Measurements from ENCODE around the gene RUNX1.

RUNX1 gene

DNA sequence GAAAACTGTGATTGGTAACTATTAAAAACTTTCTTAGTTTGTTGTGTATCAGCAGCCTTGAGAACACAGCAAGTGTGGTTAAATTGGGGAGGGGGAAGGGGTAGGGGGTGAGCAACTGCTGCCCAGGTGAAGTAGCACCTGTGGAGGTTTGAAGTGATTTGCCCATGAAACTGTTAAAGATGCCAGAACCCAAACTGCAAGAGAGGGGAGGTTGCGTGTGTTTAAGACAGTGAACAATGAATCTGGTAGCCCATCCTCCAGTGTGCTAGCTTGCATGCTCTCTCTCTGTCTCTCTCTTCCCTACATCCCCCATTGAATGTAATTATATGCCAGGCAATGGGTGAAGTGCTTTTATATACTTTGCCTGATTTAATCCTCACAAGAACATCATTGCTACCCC, 154.7 kb downstream of the RUNX1 start:
- Histone ChIP-seq H3K4me1 (no peaks in the 10 kb centered on the region), H3K4me3 (ENCODE audit: low read depth, low read length) (no peak overlapping the region), H3K9me3 (no peaks in the 10 kb centered on the region; the same call in 1 of the 2 replicates), H3K36me3 (no peaks in the 10 kb centered on the region), H3K27me3 (peaks cover 34% of the 10 kb centered on the region)
- TF ChIP-seq, protein P1, sequence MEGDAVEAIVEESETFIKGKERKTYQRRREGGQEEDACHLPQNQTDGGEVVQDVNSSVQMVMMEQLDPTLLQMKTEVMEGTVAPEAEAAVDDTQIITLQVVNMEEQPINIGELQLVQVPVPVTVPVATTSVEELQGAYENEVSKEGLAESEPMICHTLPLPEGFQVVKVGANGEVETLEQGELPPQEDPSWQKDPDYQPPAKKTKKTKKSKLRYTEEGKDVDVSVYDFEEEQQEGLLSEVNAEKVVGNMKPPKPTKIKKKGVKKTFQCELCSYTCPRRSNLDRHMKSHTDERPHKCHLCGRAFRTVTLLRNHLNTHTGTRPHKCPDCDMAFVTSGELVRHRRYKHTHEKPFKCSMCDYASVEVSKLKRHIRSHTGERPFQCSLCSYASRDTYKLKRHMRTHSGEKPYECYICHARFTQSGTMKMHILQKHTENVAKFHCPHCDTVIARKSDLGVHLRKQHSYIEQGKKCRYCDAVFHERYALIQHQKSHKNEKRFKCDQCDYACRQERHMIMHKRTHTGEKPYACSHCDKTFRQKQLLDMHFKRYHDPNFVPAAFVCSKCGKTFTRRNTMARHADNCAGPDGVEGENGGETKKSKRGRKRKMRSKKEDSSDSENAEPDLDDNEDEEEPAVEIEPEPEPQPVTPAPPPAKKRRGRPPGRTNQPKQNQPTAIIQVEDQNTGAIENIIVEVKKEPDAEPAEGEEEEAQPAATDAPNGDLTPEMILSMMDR (IDR thresholded peaks at IDR 0.05; ENCODE audit: low read depth, low read length): no peak
- no peak for DNase-seq

DNA sequence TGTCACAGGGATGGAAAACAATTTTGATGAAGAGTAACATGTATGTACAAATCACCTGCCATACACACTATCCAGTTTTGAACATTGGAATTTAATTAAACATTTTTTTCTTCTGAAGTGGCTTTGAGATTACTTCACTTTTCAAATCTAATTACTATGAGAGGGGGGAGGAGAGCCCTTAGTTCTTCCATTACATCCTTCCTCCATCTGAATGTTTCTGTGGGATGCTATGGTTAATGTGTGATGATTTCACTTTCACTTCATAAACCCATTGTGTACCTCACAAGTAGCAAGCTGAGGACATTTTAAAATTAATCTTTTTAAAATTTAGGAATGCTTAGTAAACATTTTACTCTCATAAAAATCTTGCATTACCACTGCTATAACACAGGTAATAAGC, 156.9 kb downstream of the RUNX1 start:
- H3K36me3 ChIP-seq: no peaks in the 10 kb centered on the region
- no peak overlapping the region for H3K4me3 ChIP-seq (ENCODE audit: low read depth, low read length)
- no peaks in the 10 kb centered on the region for H3K4me1 ChIP-seq
- no peaks in the 10 kb centered on the region; the same call in 1 of the 2 replicates for H3K9me3 ChIP-seq
- no peak for DNase-seq
- peaks cover 55% of the 10 kb centered on the region for H3K27me3 ChIP-seq
- TF ChIP-seq, protein P1 (IDR thresholded peaks at IDR 0.05; ENCODE audit: low read depth, low read length): no peak

DNA sequence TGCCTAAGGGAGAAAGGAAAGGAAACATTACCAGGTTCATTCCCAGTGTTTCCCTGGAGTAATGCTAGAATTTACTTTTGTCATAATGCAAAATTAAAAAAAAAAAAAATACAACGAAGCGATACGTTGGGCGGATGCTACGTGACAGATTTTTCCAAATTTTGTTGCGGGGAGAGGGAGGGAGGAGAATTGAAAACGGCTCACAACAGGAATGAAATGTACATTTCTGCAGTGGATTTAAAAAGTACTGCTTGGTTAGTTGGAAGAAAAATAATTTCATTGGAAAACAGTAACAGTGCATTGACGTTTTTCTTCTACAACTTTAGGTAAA, 157.5 kb downstream of the RUNX1 start:
- Histone ChIP-seq H3K4me3 (ENCODE audit: low read depth, low read length) (no peak overlapping the region), H3K9me3 (no peaks in the 10 kb centered on the region; the same call in 1 of the 2 replicates), H3K36me3 (no peaks in the 10 kb centered on the region), H3K4me1 (no peaks in the 10 kb centered on the region), H3K27me3 (peaks cover 59% of the 10 kb centered on the region)
- TF ChIP-seq, protein P1 (IDR thresholded peaks at IDR 0.05; ENCODE audit: low read depth, low read length): no peak
- no peak for DNase-seq

DNA sequence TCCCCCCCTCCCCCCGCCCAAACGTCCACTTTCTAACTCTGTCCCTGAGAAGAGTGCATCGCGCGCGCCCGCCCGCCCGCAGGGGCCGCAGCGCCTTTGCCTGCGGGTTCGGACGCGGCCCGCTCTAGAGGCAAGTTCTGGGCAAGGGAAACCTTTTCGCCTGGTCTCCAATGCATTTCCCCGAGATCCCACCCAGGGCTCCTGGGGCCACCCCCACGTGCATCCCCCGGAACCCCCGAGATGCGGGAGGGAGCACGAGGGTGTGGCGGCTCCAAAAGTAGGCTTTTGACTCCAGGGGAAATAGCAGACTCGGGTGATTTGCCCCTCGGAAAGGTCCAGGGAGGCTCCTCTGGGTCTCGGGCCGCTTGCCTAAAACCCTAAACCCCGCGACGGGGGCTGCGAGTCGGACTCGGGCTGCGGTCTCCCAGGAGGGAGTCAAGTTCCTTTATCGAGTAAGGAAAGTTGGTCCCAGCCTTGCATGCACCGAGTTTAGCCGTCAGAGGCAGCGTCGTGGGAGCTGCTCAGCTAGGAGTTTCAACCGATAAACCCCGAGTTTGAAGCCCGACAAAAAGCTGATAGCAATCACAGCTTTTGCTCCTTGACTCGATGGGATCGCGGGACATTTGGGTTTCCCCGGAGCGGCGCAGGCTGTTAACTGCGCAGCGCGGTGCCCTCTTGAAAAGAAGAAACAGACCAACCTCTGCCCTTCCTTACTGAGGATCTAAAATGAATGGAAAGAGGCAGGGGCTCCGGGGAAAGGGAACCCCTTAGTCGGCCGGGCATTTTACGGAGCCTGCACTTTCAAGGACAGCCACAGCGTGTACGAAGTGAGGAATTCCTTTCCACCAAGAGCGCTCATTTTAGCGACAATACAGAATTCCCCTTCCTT, 158.1 kb downstream of the RUNX1 start:
- Histone ChIP-seq H3K4me3 (ENCODE audit: low read depth, low read length) (no peak overlapping the region), H3K27me3 (peaks cover 65% of the 10 kb centered on the region), H3K36me3 (no peaks in the 10 kb centered on the region), H3K9me3 (no peaks in the 10 kb centered on the region; the same call in 1 of the 2 replicates), H3K4me1 (no peaks in the 10 kb centered on the region)
- no peak for DNase-seq
- TF ChIP-seq, protein P1 (IDR thresholded peaks at IDR 0.05; ENCODE audit: low read depth, low read length): no peak

DNA sequence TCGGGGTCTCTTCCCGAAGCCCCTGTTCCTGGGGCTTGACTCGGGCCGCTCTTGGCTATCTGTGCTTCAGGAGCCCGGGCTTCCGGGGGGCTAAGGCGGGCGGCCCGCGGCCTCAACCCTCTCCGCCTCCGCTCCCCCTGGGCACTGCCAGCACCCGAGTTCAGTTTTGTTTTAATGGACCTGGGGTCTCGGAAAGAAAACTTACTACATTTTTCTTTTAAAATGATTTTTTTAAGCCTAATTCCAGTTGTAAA, 158.7 kb downstream of the RUNX1 start:
- Histone ChIP-seq H3K27me3 (peaks cover 71% of the 10 kb centered on the region), H3K36me3 (no peaks in the 10 kb centered on the region), H3K9me3 (no peaks in the 10 kb centered on the region; the same call in 1 of the 2 replicates), H3K4me3 (ENCODE audit: low read depth, low read length) (no peak overlapping the region), H3K4me1 (no peaks in the 10 kb centered on the region)
- no peak for DNase-seq
- TF ChIP-seq, protein P1 (IDR thresholded peaks at IDR 0.05; ENCODE audit: low read depth, low read length): no peak

DNA sequence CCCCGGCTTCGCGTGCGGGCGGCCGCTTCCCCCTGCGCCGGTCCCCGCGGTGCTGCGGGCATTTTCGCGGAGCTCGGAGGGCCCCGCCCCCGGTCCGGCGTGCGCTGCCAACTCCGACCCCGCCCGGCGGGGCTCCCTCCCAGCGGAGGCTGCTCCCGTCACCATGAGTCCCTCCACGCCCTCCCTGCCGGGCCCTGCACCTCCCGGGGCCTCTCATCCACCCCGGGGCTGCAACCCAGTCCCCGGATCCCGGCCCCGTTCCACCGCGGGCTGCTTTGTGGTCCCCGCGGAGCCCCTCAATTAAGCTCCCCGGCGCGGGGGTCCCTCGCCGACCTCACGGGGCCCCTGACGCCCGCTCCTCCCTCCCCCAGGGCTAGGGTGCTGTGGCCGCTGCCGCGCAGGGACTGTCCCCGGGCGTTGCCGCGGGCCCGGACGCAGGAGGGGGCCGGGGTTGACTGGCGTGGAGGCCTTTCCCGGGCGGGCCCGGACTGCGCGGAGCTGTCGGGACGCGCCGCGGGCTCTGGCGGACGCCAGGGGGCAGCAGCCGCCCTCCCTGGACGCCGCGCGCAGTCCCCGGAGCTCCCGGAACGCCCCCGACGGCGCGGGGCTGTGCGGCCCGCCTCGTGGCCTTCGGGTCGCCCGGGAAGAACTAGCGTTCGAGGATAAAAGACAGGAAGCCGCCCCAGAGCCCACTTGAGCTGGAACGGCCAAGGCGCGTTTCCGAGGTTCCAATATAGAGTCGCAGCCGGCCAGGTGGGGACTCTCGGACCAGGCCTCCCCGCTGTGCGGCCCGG, 159.2 kb downstream of the RUNX1 start:
- peak overlapping the region; percentile 19; the same call in 1 of the 2 replicates for H3K4me3 ChIP-seq (ENCODE audit: low read depth, low read length)
- TF ChIP-seq, protein P1 (IDR thresholded peaks at IDR 0.05; ENCODE audit: low read depth, low read length): peak; percentile 21; the same call in 1 of the 2 replicates
- peak; percentile 51 for DNase-seq
- H3K9me3 ChIP-seq: no peaks in the 10 kb centered on the region; the same call in 1 of the 2 replicates
- peaks cover 76% of the 10 kb centered on the region for H3K27me3 ChIP-seq
- H3K4me1 ChIP-seq: no peaks in the 10 kb centered on the region
- no peaks in the 10 kb centered on the region for H3K36me3 ChIP-seq
